ENCODE data around the gene PDGFD.

DNA sequence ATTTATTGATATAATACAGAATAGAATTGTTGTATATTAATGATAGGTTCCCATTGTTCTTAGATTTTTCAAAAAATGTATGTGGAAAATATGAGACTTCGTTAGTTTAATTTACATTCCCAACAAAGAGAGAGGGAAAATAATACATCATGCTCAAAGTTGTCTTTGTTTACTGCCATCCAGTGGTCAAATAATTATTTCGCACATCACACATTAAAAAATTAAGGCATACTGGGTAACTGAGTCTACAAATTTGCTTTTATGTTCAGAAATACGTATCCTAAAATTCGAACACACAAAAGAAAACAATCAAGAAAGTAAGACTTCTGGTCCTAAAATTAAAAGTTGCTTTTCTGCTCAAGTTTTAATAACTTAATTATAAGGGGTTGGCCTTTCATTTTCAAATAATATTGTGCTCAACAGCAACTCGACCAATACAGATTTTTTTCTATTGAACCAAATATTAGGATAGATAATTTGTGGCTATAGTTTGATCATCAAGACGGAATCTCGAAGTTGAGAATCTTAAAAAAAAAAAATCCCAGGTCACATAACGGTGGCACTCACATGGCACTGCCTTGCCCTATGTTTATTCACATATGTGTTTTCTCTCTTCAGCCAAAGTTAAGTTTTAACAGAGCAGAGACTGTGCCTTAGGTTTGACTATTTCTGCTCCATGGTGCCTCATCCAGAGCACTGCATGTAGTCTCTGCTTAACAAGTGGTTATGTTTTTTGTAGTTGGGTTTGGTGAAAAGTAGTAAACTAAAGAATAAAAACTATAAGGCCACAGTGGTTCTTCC, 12.3 kb downstream of the PDGFD start:
- TF ChIP-seq CTCF (IDR thresholded peaks at IDR 0.05) (peak; percentile 30), EZH2 (IDR thresholded peaks at IDR 0.05; ENCODE audit: borderline replicate concordance, insufficient read depth, low read depth, low read length, poor library complexity, severe bottlenecking) (no peak)

Measured in B cell (primary cell).